HPDE6-E6E7 (cell line): ENCODE results near the gene FCRL5.

Experiments
- DNase-seq: peaks from one replicate; pipeline ENCODE4 v3.0.0; 2011; ENCODE audit warnings: missing footprints; ENCODE audit errors: extremely low spot score

FCRL5 gene

GRCh38 chr1:157523774-157524493 lies 28.4 kb downstream of the FCRL5 start:
- no peak for DNase-seq

DNA sequence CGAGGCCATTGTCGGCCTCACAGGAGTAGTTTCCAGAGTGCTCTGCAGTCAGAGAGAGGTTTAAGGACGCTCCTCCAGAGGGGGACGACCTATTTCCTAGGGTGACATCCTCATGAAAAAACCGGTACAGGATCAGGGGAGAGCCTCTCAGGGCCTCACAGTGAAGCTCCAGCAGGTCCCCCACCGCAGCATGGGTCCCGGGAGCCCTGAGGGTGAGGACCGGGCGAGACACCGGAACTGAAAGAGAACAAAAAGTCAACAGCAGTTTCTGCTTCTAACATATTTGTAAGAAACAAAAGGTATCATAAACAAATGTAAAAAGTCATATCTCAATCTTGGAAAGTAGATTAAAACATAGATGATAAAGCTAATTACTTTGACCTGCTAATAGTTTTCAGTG lies 31.3 kb downstream of the FCRL5 start:
- no peak for DNase-seq

DNA sequence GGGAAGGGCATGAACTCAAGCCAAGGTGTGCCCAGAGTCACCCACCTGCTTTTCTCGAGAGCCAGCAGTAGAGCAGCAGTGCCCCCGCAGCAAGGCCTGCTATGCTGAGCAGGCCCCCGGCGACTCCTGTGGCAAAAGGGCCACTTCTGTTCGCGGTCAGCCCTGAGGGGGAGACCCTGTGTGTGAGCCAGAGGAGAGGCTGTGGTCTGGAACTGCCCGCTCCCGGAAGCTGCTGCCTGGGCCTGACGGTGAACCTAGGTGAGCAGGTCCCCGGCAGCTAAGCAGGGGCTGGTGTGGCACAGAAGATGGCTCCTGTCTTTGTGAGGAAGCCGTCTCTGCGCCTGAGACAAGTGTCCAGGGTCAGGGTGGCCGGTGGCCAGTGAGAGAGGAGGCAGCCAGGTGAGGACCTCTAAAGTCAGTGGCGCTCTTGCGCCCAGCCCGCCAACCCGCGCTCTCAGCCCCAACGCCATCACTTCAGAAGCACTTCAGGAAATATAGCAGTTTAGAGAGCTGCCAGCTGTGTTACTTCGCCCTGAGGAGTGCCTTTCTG lies 31.9 kb downstream of the FCRL5 start:
- no peak for DNase-seq

GRCh38 chr1:157519451-157519850 lies 32.9 kb downstream of the FCRL5 start:
- DNase-seq: no peak

DNA sequence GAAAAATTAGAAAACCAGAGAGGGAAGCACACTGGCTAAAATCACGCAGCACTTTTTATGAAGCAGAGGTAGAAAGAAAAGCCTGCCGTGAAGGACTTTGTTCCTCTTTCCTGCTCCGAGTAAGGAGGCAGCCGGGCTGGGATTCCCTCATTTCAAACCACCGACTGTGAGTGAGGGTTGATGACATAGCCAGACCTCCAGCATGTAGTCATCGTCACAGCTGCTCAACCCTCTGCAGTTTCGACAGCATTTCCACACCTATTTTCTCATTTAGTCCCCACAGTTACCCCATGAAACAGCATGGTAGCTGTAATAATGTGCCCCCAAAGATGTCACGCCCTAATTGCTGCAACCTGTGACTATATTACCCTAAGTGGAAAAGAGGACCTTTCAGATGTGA lies 35.3 kb downstream of the FCRL5 start:
- no peak for DNase-seq

GRCh38 chr1:157515709-157516108 lies 36.6 kb downstream of the FCRL5 start:
- no peak for DNase-seq

- DNase-seq: no peak
These were observed 37.2 kb downstream of the FCRL5 start for GRCh38 chr1:157515141-157515540.

- no peak for DNase-seq
These were observed 40.0 kb downstream of the FCRL5 start for GRCh38 chr1:157512036-157512969.

GRCh38 chr1:157509546-157510232 lies 42.6 kb downstream of the FCRL5 start:
- no peak for DNase-seq

DNA sequence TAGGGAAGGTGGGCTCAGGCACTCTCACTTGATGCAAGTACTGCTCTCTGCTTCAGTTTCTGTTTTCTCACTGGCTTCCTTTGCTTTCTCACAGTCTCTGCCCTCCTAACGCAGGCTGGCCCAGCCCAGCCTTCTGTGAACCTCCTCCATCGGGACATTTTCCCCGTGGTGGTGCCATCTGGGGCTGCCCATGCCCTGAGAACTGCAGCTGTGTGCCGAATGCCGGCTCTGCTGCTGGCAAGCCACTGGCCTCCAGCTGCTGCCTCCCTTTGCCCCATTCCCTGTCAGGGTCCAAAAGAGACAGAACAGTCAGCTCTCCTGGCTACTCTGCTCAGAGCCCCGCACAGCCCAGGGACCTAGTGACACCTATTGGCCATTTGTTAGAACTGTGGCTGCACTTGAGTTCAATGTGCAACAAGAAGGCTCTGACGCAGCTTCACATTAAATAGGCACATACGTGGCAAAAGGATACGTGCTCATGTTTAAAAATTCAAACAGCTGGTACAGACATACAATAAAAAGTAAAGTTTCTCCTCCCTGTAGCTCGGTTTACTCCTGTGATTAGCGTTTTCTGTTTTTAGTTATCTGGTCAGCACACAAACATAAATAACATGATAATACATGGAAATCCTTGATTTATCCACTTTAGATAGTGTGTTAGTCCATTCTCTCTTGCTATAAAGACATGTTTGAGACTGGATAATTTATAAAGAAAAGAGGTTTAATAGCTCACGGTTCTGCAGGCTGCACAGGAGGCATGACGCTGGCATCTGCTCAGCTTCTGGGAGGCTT lies 46.6 kb downstream of the FCRL5 start:
- peak; percentile 20 for DNase-seq

DNA sequence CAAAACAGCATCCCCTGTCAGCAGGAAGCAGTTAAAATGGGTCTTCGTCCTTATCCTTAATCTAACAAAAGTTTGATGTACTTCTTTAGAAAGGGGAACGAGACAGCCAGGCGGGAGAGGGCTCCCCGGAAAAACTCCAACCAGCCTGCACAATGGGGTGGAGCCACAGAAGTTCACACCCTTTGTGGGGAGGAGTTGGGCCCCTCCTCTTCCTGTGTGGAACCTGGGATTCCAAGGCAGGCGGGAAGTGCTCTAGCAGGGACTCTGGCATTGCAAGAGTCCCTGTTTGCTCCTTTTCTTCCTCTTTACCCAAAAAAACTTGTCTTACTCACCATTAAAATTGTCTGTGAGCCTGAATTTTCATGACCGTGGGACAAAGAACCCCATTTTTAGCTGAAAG lies 47.7 kb downstream of the FCRL5 start:
- DNase-seq: no peak

DNA sequence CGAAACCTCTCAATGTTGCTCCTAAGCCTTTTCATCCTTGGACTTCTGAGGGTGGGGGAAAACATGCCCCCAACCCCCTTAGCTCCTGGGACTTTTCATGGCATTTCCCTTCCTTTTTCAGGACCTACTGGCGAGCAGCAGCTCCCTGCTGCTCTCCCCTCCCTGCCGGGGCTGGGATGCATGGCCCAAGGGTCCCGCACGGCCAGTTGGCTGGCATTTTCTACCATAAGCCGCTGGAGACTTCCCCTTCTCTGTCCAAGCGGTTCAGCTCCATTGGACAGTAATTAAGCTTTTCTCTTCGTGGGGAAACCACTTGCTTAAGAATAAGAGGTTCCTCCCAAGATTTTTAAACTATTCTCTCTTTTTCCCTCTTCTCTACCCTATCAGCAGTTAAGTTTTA lies 52.8 kb downstream of the FCRL5 start:
- no peak for DNase-seq

DNA sequence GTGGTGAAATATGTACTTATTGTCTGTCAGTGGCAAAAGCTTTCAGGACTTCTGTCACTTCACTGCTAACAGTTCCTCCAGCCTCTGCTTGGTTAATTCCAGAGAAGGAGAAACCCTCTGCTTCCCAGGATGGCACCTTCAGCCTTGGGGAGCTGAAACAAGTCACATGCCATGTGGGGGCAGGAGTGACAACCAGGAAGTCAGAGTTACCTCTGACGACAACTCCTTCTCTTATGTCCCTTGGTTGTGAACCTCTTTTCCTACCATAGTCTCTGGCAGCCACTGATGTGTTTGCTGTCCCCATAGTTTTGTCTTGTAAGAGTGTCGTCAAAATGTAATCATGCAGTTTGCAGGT lies 53.6 kb downstream of the FCRL5 start:
- no peak for DNase-seq

GRCh38 chr1:157497987-157498735 lies 54.2 kb downstream of the FCRL5 start:
- DNase-seq: no peak

- DNase-seq: no peak
These were observed 55.0 kb downstream of the FCRL5 start for GRCh38 chr1:157497284-157497683.

DNA sequence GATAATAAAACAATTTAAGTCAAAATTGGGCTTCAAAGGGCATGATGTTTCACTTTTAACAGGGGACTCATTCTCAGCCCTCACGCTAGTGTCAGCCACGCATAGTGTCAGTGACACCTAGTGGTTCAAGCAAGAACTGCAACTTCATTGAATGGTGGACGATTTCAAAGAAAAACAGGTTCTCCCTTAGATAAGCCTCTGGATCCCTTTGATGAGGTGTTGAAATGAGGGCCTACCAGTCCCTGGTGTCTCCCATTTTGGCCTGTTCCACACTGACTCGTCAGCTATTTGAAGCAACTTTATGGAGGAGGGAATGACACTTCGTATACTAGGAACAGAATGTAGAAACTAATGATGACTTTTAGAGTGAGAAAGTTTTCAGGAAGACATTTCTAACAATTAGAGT lies 56.2 kb downstream of the FCRL5 start:
- DNase-seq: peak; percentile 12

GRCh38 chr1:157495285-157495684 lies 57.0 kb downstream of the FCRL5 start:
- DNase-seq: no peak

DNA sequence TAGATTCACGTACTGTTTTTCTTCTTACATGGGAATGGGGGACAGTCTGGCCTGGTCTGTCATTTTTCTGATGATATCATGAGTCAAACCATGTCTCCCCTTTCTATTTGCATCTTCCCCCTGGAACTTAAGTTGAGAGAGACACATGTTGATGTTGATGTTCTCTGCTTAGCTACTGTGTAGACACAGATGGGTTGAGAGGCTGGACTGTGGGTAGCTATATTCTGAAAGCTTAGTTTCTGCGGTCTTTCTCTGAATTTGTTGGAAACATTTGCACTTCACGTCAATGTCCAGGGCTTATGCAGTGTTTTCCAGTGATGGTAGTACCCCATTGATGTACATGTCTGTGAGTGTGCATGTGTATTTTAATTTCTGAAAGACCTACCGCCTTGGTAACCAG lies 58.2 kb downstream of the FCRL5 start:
- no peak for DNase-seq

DNA sequence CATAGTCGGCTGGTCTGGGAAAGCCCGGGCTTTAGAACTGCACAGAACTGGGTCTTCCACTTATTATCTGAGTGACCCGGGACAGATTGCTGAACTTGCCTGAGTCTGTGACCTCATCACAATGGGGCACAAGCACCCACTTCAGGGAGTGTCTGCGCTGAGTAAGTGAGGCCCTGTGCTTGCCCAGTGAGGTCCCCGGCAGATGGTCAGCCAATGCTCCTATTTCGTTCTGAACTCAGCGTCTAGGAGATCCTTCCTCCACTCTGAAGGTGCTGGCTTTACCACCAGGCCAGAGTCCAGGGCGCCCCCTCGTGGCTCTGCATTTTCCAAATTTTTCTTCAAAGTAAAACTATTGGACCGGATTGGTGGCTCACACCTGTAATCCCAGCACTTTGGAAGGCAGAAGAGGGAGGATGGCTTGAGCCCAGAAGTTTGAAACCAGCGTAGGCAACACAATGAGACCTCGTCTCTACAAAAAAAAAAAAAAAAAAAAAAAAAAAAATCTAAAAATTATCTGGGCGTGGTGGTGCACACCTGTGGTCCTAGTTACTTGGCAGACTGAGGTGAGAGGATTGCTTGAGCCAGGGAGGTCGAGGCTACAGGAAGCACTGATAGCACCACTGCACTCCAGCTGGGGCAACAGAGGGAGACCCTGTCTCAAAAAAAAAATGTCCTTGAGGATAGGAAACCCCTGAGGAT lies 61.7 kb downstream of the FCRL5 start:
- DNase-seq: peak; percentile 25

GRCh38 chr1:157488156-157488555 lies 64.2 kb downstream of the FCRL5 start:
- no peak for DNase-seq
